WTC11 (cell line): ENCODE measurements around the gene CERS3. TPM values are rescaled to one million over a fixed set of nuclear protein-coding genes. Genes with fewer than 3 reads are reported as not detected.

Experiments used
- ATAC-seq: fragments of 200-7000 bp; cut with Tn5 transposase; 2 replicates; pipeline ENCODE4 v1.10.0; 2021; ENCODE audit warnings: mild to moderate bottlenecking, moderate library complexity
- CTCF ChIA-PET: fragments of 300-600 bp; sonication (Branson Sonifier 250); formaldehyde crosslinking; loops from one replicate; lab custom pipeline; 2021; ENCODE audit warnings: antibody characterized with exemption; lab: Charles Lee
- POLR2A ChIA-PET: fragments of 350-600 bp; sonication (Branson Sonifier 250); formaldehyde crosslinking; loops from one replicate; lab custom pipeline; 2021; ENCODE audit warnings: antibody characterized with exemption; lab: Charles Lee
- DNase-seq: peaks from one replicate; pipeline ENCODE4 v3.0.0; 2021; ENCODE audit warnings: low spot score
- H3K27ac Mint-ChIP-seq: 2 replicates; pipeline ENCODE4 v1.8.0; 2021; ENCODE audit warnings: mixed read lengths
- H3K27me3 Mint-ChIP-seq: 2 replicates; pipeline ENCODE4 v1.8.0; 2021; ENCODE audit warnings: low read depth, mild to moderate bottlenecking, moderate library complexity, mixed read lengths
- H3K36me3 Mint-ChIP-seq: 2 replicates; pipeline ENCODE4 v1.8.0; 2021; ENCODE audit warnings: mixed read lengths
- H3K4me1 Mint-ChIP-seq: 2 replicates; pipeline ENCODE4 v1.8.0; 2022; ENCODE audit warnings: mixed read lengths
- H3K4me3 Mint-ChIP-seq: 2 replicates; pipeline ENCODE4 v1.8.0; 2021; ENCODE audit warnings: mild to moderate bottlenecking, moderate library complexity, mixed read lengths
- H3K9me3 Mint-ChIP-seq: 2 replicates; pipeline ENCODE4 v1.8.0; 2021; ENCODE audit warnings: mixed read lengths
- ATF3 ChIP-seq: sonication (generic); formaldehyde crosslinking; conservative IDR thresholded peaks from 2 replicates; pipeline ENCODE4 v1.8.1; 2022; ENCODE audit warnings: mild to moderate bottlenecking, missing genetic modification reagents
- ATF6 ChIP-seq: sonication (generic); formaldehyde crosslinking; IDR thresholded peaks from 2 replicates; pipeline ENCODE4 v1.8.1; 2023; ENCODE audit warnings: mild to moderate bottlenecking, missing genetic modification reagents
- CREM ChIP-seq: sonication (generic); formaldehyde crosslinking; IDR thresholded peaks from 2 replicates; pipeline ENCODE4 v1.8.1; 2022; ENCODE audit warnings: mild to moderate bottlenecking, missing genetic modification reagents, moderate library complexity
- CTCF ChIP-seq: fragments of 200-600 bp; IDR thresholded peaks from 2 replicates; pipeline ENCODE4 v1.8.0; 2022; ENCODE audit warnings: antibody characterized with exemption
- ESRRA ChIP-seq: sonication (generic); formaldehyde crosslinking; IDR thresholded peaks from 2 replicates; pipeline ENCODE4 v1.8.1; 2022; ENCODE audit warnings: mild to moderate bottlenecking, missing genetic modification reagents, borderline replicate concordance
- GTF2I ChIP-seq: fragments of 250-450 bp; sonication (Bioruptor Pico); conservative IDR thresholded peaks from 2 replicates; pipeline ENCODE4 v1.4.0; 2021; ENCODE audit warnings: mild to moderate bottlenecking
- IRF2 ChIP-seq: sonication (generic); formaldehyde crosslinking; IDR thresholded peaks from 2 replicates; pipeline ENCODE4 v1.8.0; 2022; ENCODE audit warnings: low read depth, missing genetic modification reagents, borderline replicate concordance
- NR1H2 ChIP-seq: sonication (generic); formaldehyde crosslinking; IDR thresholded peaks from 2 replicates; pipeline ENCODE4 v1.9.0; 2021; ENCODE audit warnings: mild to moderate bottlenecking, moderate library complexity, missing genetic modification reagents
- PRDM15 ChIP-seq: sonication (generic); formaldehyde crosslinking; IDR thresholded peaks from 2 replicates; pipeline ENCODE4 v1.8.0; 2022; ENCODE audit warnings: missing genetic modification reagents
- PRRX2 ChIP-seq: fragments of 250-450 bp; sonication (Bioruptor Pico); IDR thresholded peaks from 2 replicates; pipeline ENCODE4 v1.8.0; 2021; ENCODE audit warnings: mild to moderate bottlenecking
- RORB ChIP-seq: fragments of 250-450 bp; sonication (Bioruptor Pico); IDR thresholded peaks from 2 replicates; pipeline ENCODE4 v1.9.0; 2021; ENCODE audit warnings: mild to moderate bottlenecking
- SMAD4 ChIP-seq: sonication (generic); formaldehyde crosslinking; IDR thresholded peaks from 2 replicates; pipeline ENCODE4 v1.8.0; 2022; ENCODE audit warnings: mild to moderate bottlenecking, missing genetic modification reagents
- SOX15 ChIP-seq: fragments of 250-450 bp; sonication (Bioruptor Pico); IDR thresholded peaks from 2 replicates; pipeline ENCODE4 v1.9.0; 2021; ENCODE audit warnings: mild to moderate bottlenecking
- USF1 ChIP-seq: sonication (generic); formaldehyde crosslinking; IDR thresholded peaks from 2 replicates; pipeline ENCODE4 v1.8.0; 2022; ENCODE audit warnings: mild to moderate bottlenecking, missing genetic modification reagents
- ZBTB21 ChIP-seq: sonication (generic); formaldehyde crosslinking; IDR thresholded peaks from 2 replicates; pipeline ENCODE4 v1.8.1; 2023; ENCODE audit warnings: mild to moderate bottlenecking, missing genetic modification reagents, borderline replicate concordance
- ZBTB43 ChIP-seq: sonication (generic); formaldehyde crosslinking; IDR thresholded peaks from 2 replicates; pipeline ENCODE4 v1.8.1; 2023; ENCODE audit warnings: mild to moderate bottlenecking, missing genetic modification reagents
- ZMAT4 ChIP-seq: fragments of 250-450 bp; sonication (Bioruptor Pico); IDR thresholded peaks from 2 replicates; pipeline ENCODE4 v1.9.0; 2021; ENCODE audit warnings: mild to moderate bottlenecking
- ZSCAN18 ChIP-seq: fragments of 250-450 bp; sonication (Bioruptor Pico); IDR thresholded peaks from 2 replicates; pipeline ENCODE4 v2.1.2; 2022; ENCODE audit warnings: mild to moderate bottlenecking, moderate library complexity
- total RNA-seq: library from RNA; stranded (reverse); gene quantifications from 3 replicates; pipeline ENCODE4 v1.2.3, GENCODE V29; 2021

CERS3 gene
- total RNA-seq, 1 experiment from 2014 or later: 0.74 TPM

- no peak for TF ChIP-seq PRDM15 (CRISPR knock-in tag)
- TF ChIP-seq, all 79 proteins: peak for 0
These were observed 2.5 kb upstream of the CERS3 start (continued) for GRCh38 chr15:100531204-100531603.

GRCh38 chr15:100529556-100529955 lies 806 bp upstream of the CERS3 start:
- no peaks in the 10 kb centered on the region for H3K27me3 Mint-ChIP-seq
- no peak overlapping the region for H3K4me3 Mint-ChIP-seq
- H3K9me3 Mint-ChIP-seq: no peaks in the 10 kb centered on the region; the same call in 1 of the 2 replicates
- TF ChIP-seq PRRX2 (CRISPR knock-in tag) (no peak), ESRRA (CRISPR knock-in tag) (no peak), ATF3 (CRISPR knock-in tag) (no peak), RORB (CRISPR knock-in tag) (no peak), CREM (CRISPR knock-in tag) (no peak), USF1 (no peak), GTF2I (CRISPR knock-in tag) (no peak), ZBTB21 (CRISPR knock-in tag) (no peak), CTCF (no peak), ZSCAN18 (CRISPR knock-in tag) (no peak), NR1H2 (CRISPR knock-in tag) (no peak), SOX15 (CRISPR knock-in tag) (no peak), SMAD4 (no peak), ZMAT4 (no peak), ZBTB43 (CRISPR knock-in tag) (no peak), ATF6 (CRISPR knock-in tag) (no peak), IRF2 (no peak)
- TF ChIP-seq, all 79 proteins: peak for 0
- no peaks in the 10 kb centered on the region for H3K4me1 Mint-ChIP-seq
- H3K36me3 Mint-ChIP-seq: no peaks in the 10 kb centered on the region
- ATAC-seq (no peak), DNase-seq (no peak)
- POLR2A ChIA-PET: no interaction called here
- no peak overlapping the region for H3K27ac Mint-ChIP-seq
- CTCF ChIA-PET: no interaction called here
